Liver (tissue), 3 donors: Measurements from ENCODE around the gene DNAJC25.

ENCODE experiments used
- EGR1 ChIP-seq, 2 donors: IDR thresholded peaks; 2 replicates each; pipeline ENCODE4 v1.6.1; 2016 to 2018; ENCODE audit warnings: antibody characterized with exemption in 2 of 2, low read depth in 2 of 2
- FOXA1 ChIP-seq: IDR thresholded peaks from 2 replicates; pipeline ENCODE4 v1.6.1; 2016; ENCODE audit warnings: antibody characterized with exemption
- GABPA ChIP-seq, 2 donors: IDR thresholded peaks in 1 of 2; conservative IDR thresholded peaks in 1 of 2; 2 replicates each; pipeline ENCODE4 v1.6.1; 2016; ENCODE audit warnings: antibody characterized with exemption in 2 of 2, mild to moderate bottlenecking in 1 of 2, moderate library complexity in 1 of 2
- SP1 ChIP-seq: IDR thresholded peaks from 2 replicates; pipeline ENCODE4 v1.6.1; 2018; ENCODE audit warnings: antibody characterized with exemption, mild to moderate bottlenecking
- TAF1 ChIP-seq: conservative IDR thresholded peaks from 2 replicates; pipeline ENCODE4 v1.6.1; 2016; ENCODE audit warnings: antibody characterized with exemption, mild to moderate bottlenecking
- TF ChIP-seq, protein P1 (sequence below): fragments of 150-350 bp; IDR thresholded peaks from 2 replicates; pipeline ENCODE4 v1.5.1; 2017; ENCODE audit warnings: improper control_type of control experiment, low read depth, low read length; ENCODE audit not compliant: missing input control
- TF ChIP-seq, protein P2 (sequence below): IDR thresholded peaks from 2 replicates; pipeline ENCODE4 v1.6.1; 2016; ENCODE audit warnings: antibody characterized with exemption
- TF ChIP-seq, protein P3 (sequence below): IDR thresholded peaks from 2 replicates; pipeline ENCODE4 v1.6.1; 2016; ENCODE audit warnings: antibody characterized with exemption
- donor health status: healthy.
- donor health status: healthy.

DNA sequence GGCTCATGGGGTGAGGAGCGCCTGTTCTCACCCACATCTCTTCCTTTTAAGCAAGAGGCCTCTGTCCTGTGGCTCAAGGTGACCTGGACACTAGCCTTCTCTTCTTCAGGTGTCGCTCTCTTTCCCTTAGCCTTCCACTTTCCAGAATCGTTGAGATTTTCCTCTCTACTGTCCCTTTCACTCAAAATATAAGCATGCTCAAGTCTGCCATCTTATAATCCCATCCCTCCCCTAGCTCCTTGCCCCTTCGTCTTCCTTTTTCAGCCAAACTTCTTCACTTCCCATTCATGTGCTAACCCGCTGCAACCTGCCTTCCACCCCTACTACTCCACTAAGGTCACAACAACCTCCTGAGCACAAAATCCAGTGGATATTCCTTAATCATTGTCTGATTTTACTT is 44.8 kb upstream of the DNAJC25 start:
- TF ChIP-seq FOXA1 (no peak), TAF1 (no peak), GABPA (IDR thresholded peaks at IDR 0.05 in 1 of 2, conservative IDR thresholded peaks at IDR 0.05 in 1 of 2) (no peak), EGR1 (IDR thresholded peaks at IDR 0.05; ENCODE audit: low read depth in 2 of 2) (no peak), SP1 (no peak)
- TF ChIP-seq, protein P1, sequence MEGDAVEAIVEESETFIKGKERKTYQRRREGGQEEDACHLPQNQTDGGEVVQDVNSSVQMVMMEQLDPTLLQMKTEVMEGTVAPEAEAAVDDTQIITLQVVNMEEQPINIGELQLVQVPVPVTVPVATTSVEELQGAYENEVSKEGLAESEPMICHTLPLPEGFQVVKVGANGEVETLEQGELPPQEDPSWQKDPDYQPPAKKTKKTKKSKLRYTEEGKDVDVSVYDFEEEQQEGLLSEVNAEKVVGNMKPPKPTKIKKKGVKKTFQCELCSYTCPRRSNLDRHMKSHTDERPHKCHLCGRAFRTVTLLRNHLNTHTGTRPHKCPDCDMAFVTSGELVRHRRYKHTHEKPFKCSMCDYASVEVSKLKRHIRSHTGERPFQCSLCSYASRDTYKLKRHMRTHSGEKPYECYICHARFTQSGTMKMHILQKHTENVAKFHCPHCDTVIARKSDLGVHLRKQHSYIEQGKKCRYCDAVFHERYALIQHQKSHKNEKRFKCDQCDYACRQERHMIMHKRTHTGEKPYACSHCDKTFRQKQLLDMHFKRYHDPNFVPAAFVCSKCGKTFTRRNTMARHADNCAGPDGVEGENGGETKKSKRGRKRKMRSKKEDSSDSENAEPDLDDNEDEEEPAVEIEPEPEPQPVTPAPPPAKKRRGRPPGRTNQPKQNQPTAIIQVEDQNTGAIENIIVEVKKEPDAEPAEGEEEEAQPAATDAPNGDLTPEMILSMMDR = no peak
- TF ChIP-seq, protein P2, sequence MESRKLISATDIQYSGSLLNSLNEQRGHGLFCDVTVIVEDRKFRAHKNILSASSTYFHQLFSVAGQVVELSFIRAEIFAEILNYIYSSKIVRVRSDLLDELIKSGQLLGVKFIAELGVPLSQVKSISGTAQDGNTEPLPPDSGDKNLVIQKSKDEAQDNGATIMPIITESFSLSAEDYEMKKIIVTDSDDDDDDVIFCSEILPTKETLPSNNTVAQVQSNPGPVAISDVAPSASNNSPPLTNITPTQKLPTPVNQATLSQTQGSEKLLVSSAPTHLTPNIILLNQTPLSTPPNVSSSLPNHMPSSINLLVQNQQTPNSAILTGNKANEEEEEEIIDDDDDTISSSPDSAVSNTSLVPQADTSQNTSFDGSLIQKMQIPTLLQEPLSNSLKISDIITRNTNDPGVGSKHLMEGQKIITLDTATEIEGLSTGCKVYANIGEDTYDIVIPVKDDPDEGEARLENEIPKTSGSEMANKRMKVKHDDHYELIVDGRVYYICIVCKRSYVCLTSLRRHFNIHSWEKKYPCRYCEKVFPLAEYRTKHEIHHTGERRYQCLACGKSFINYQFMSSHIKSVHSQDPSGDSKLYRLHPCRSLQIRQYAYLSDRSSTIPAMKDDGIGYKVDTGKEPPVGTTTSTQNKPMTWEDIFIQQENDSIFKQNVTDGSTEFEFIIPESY = no peak
- TF ChIP-seq, protein P3, sequence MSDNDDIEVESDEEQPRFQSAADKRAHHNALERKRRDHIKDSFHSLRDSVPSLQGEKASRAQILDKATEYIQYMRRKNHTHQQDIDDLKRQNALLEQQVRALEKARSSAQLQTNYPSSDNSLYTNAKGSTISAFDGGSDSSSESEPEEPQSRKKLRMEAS = no peak
